Parathyroid adenoma (tissue), 2 donors: Measurements from ENCODE around the gene CAPZB.

Source experiments
- H2AFZ ChIP-seq: fragments of 300-600 bp; sonication (generic); one replicate; pipeline ENCODE4 v1.7.0; 2017; ENCODE audit warnings: antibody characterized with exemption, mild to moderate bottlenecking
- H3K27ac ChIP-seq: fragments of 300-600 bp; sonication (generic); one replicate; pipeline ENCODE4 v1.7.0; 2017
- H3K27me3 ChIP-seq: fragments of 300-600 bp; sonication (generic); one replicate; pipeline ENCODE4 v1.7.0; 2017; ENCODE audit warnings: low read length; ENCODE audit not compliant: control insufficient read depth, insufficient read depth
- H3K36me3 ChIP-seq: fragments of 300-600 bp; sonication (generic); one replicate; pipeline ENCODE4 v1.7.0; 2017; ENCODE audit warnings: low read length; ENCODE audit not compliant: control insufficient read depth, insufficient read depth
- H3K4me1 ChIP-seq: fragments of 300-600 bp; sonication (generic); one replicate; pipeline ENCODE4 v1.7.0; 2017; ENCODE audit warnings: control low read depth
- H3K4me2 ChIP-seq: fragments of 300-600 bp; sonication (generic); one replicate; pipeline ENCODE4 v1.7.0; 2017; ENCODE audit warnings: low read length
- H3K4me3 ChIP-seq: fragments of 300-600 bp; sonication (generic); one replicate; pipeline ENCODE4 v1.7.0; 2017; ENCODE audit warnings: low read depth, low read length
- H3K79me2 ChIP-seq: fragments of 300-600 bp; sonication (generic); one replicate; pipeline ENCODE4 v1.7.0; 2017; ENCODE audit warnings: control low read depth
- H3K9ac ChIP-seq: fragments of 300-600 bp; sonication (generic); one replicate; pipeline ENCODE4 v1.7.0; 2017; ENCODE audit warnings: mild to moderate bottlenecking
- H3K9me3 ChIP-seq: fragments of 300-600 bp; sonication (generic); one replicate; pipeline ENCODE4 v1.7.0; 2017; ENCODE audit warnings: low read length; ENCODE audit not compliant: control insufficient read depth
- CTCF ChIP-seq: fragments of 300-600 bp; sonication (generic); IDR thresholded peaks from one replicate; pipeline ENCODE4 v1.7.0; 2017; ENCODE audit warnings: antibody characterized with exemption, mild to moderate bottlenecking
- donor health status: primary hyperparathyroidism.

Gene CAPZB

GRCh38 chr1:19396280-19396679 lies 89.1 kb downstream of the CAPZB start:
- TF ChIP-seq CTCF = no peak
- Histone ChIP-seq H3K4me1 (peaks cover 10% of the 10 kb centered on the region), H3K4me2 (no peak overlapping the region), H3K27ac (no peak overlapping the region), H3K4me3 (no peak overlapping the region), H3K9me3 (no peaks in the 10 kb centered on the region), H3K9ac (no peak overlapping the region), H3K79me2 (peaks cover 28% of the 10 kb centered on the region), H3K27me3 (no peaks in the 10 kb centered on the region), H2AFZ (no peak overlapping the region), H3K36me3 (no peaks in the 10 kb centered on the region)

- Histone ChIP-seq H3K36me3 (no peaks in the 10 kb centered on the region), H3K27me3 (no peaks in the 10 kb centered on the region), H3K4me2 (no peak overlapping the region), H3K9ac (no peak overlapping the region), H3K79me2 (peaks cover 28% of the 10 kb centered on the region), H2AFZ (no peak overlapping the region), H3K27ac (no peak overlapping the region), H3K4me1 (peaks cover 8% of the 10 kb centered on the region), H3K4me3 (no peak overlapping the region), H3K9me3 (no peaks in the 10 kb centered on the region)
- no peak for TF ChIP-seq CTCF
These were observed 89.6 kb downstream of the CAPZB start for GRCh38 chr1:19395678-19396192.

- Histone ChIP-seq H3K4me3 (no peak overlapping the region), H3K27ac (no peak overlapping the region), H3K27me3 (no peaks in the 10 kb centered on the region), H3K36me3 (no peaks in the 10 kb centered on the region), H3K9ac (no peak overlapping the region), H3K4me1 (peaks cover 5% of the 10 kb centered on the region), H2AFZ (no peak overlapping the region), H3K4me2 (no peak overlapping the region), H3K9me3 (no peaks in the 10 kb centered on the region), H3K79me2 (peaks cover 45% of the 10 kb centered on the region)
- TF ChIP-seq CTCF = no peak
These were observed 92.3 kb downstream of the CAPZB start for GRCh38 chr1:19393046-19393445.

- no peak for TF ChIP-seq CTCF
- no peaks in the 10 kb centered on the region for H3K9me3 ChIP-seq
- peaks cover 50% of the 10 kb centered on the region for H3K79me2 ChIP-seq
- H3K4me2 ChIP-seq = no peak overlapping the region
- no peak overlapping the region for H3K27ac ChIP-seq
- H2AFZ ChIP-seq = no peak overlapping the region
- H3K4me1 ChIP-seq = peaks cover 5% of the 10 kb centered on the region
- no peak overlapping the region for H3K9ac ChIP-seq
- H3K4me3 ChIP-seq = no peak overlapping the region
- H3K27me3 ChIP-seq = no peaks in the 10 kb centered on the region
- no peaks in the 10 kb centered on the region for H3K36me3 ChIP-seq
These were observed 93.1 kb downstream of the CAPZB start for GRCh38 chr1:19392221-19392620.

GRCh38 chr1:19391596-19391981 lies 93.8 kb downstream of the CAPZB start:
- H2AFZ ChIP-seq = no peak overlapping the region
- H3K27ac ChIP-seq = peak overlapping the region; percentile 46
- H3K4me2 ChIP-seq = peak overlapping the region; percentile 72
- no peaks in the 10 kb centered on the region for H3K9me3 ChIP-seq
- H3K4me1 ChIP-seq = peaks cover 5% of the 10 kb centered on the region
- TF ChIP-seq CTCF = no peak
- H3K27me3 ChIP-seq = no peaks in the 10 kb centered on the region
- no peaks in the 10 kb centered on the region for H3K36me3 ChIP-seq
- H3K9ac ChIP-seq = no peak overlapping the region
- H3K79me2 ChIP-seq = peaks cover 50% of the 10 kb centered on the region
- peak overlapping the region; percentile 43 for H3K4me3 ChIP-seq
